ENCODE data around the gene ERN1. TPM values are rescaled to one million over a fixed set of nuclear protein-coding genes. Genes with fewer than 3 reads are reported as not detected.

ERN1 gene
- total and polyA plus RNA-seq, 2 donors from 2014 or later: 2.8 to 37.0 TPM

- DNase-seq (no peak), FAIRE-seq (no peak)
- Histone ChIP-seq H3K9ac (ENCODE audit: low read length in 3 of 3) (no peak overlapping the region), H3K4me3 (ENCODE audit: low read length in 3 of 3) (no peak overlapping the region), H3K27me3 (ENCODE audit: control insufficient read depth, insufficient read depth, low read length) (no peaks in the 10 kb centered on the region), H3K27ac (ENCODE audit: low read depth in 2 of 2, low read length in 2 of 2) (no peak overlapping the region), H3K4me1 (ENCODE audit: control insufficient read depth in 2 of 3, insufficient read depth in 2 of 3, low read depth in 1 of 3, low read length in 3 of 3) (no peaks in the 10 kb centered on the region), H3K9me3 (ENCODE audit: control insufficient read depth in 2 of 3, insufficient read depth in 1 of 3, low read length in 3 of 3) (no peaks in the 10 kb centered on the region), H3K36me3 (ENCODE audit: control insufficient read depth in 2 of 3, insufficient read depth in 3 of 3, low read length in 3 of 3) (peaks cover 0 to 36% (median 34%) of the 10 kb centered on the region in 3 donors)
- TF ChIP-seq, protein P1, sequence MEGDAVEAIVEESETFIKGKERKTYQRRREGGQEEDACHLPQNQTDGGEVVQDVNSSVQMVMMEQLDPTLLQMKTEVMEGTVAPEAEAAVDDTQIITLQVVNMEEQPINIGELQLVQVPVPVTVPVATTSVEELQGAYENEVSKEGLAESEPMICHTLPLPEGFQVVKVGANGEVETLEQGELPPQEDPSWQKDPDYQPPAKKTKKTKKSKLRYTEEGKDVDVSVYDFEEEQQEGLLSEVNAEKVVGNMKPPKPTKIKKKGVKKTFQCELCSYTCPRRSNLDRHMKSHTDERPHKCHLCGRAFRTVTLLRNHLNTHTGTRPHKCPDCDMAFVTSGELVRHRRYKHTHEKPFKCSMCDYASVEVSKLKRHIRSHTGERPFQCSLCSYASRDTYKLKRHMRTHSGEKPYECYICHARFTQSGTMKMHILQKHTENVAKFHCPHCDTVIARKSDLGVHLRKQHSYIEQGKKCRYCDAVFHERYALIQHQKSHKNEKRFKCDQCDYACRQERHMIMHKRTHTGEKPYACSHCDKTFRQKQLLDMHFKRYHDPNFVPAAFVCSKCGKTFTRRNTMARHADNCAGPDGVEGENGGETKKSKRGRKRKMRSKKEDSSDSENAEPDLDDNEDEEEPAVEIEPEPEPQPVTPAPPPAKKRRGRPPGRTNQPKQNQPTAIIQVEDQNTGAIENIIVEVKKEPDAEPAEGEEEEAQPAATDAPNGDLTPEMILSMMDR (IDR thresholded peaks at IDR 0.05; ENCODE audit: borderline replicate concordance, extremely low read depth, insufficient read depth): no peak
- intact Hi-C loops (cut with DNase I): no loop called here
Observed at GRCh38 chr17:64045176-64045575, 84.8 kb downstream of the ERN1 start.

DNA sequence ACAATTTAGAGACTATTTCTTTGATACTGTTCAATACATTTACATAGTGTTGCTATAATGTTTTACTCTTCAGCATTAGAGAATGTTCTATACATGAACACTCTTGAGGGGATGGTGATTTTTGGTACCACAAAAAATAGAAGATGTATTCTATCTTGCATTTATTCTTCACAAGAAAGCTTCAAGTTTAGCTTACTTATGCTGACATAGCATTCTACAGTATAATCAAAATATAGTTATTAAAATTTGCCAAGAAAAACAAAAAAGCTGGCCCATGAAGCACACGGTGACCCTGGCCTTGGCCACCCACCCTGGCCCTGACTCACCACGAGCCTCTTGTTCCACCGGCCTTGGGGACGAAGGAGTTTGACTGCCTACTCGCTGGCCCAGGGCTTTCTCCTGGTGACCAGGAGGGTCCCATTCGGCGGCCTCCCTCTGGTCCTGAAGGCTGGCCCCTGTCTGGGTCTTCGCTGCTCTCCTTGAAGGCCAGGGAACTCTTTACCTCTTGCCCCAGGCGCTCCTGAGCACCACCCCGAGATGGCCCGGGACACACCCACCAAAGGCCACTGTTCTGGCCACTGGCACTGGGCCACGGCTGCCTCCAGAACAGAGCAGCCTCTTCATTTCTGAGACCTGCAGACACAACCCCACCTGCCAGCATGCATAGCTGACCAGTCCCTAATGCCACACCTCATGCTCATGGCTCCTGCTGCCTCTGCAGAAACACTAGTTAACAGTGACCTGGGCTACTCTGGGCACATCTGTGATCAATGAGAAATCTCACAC, 87.1 kb downstream of the ERN1 start:
- peaks cover 0 to 26% (median 24%) of the 10 kb centered on the region in 3 donors for H3K36me3 ChIP-seq (ENCODE audit: control insufficient read depth in 2 of 3, insufficient read depth in 3 of 3, low read length in 3 of 3)
- no peak overlapping the region for H3K27ac ChIP-seq (ENCODE audit: low read depth in 2 of 2, low read length in 2 of 2)
- H3K4me1 ChIP-seq (ENCODE audit: control insufficient read depth in 2 of 3, insufficient read depth in 2 of 3, low read depth in 1 of 3, low read length in 3 of 3): no peaks in the 10 kb centered on the region
- FAIRE-seq: no peak
- H3K4me3 ChIP-seq (ENCODE audit: low read length in 3 of 3): no peak overlapping the region
- TF ChIP-seq, protein P1 (IDR thresholded peaks at IDR 0.05; ENCODE audit: borderline replicate concordance, extremely low read depth, insufficient read depth): no peak
- intact Hi-C loops (cut with DNase I): no loop called here
- H3K9me3 ChIP-seq (ENCODE audit: control insufficient read depth in 2 of 3, insufficient read depth in 1 of 3, low read length in 3 of 3): no peaks in the 10 kb centered on the region
- no peak overlapping the region for H3K9ac ChIP-seq (ENCODE audit: low read length in 3 of 3)
- no peak for DNase-seq
- no peaks in the 10 kb centered on the region for H3K27me3 ChIP-seq (ENCODE audit: control insufficient read depth, insufficient read depth, low read length)

- Histone ChIP-seq H3K27ac (ENCODE audit: low read depth in 2 of 2, low read length in 2 of 2) (no peak overlapping the region), H3K9me3 (ENCODE audit: control insufficient read depth in 2 of 3, insufficient read depth in 1 of 3, low read length in 3 of 3) (no peaks in the 10 kb centered on the region), H3K9ac (ENCODE audit: low read length in 3 of 3) (no peak overlapping the region), H3K36me3 (ENCODE audit: control insufficient read depth in 2 of 3, insufficient read depth in 3 of 3, low read length in 3 of 3) (peaks cover 0 to 26% (median 24%) of the 10 kb centered on the region in 3 donors), H3K4me1 (ENCODE audit: control insufficient read depth in 2 of 3, insufficient read depth in 2 of 3, low read depth in 1 of 3, low read length in 3 of 3) (no peaks in the 10 kb centered on the region), H3K27me3 (ENCODE audit: control insufficient read depth, insufficient read depth, low read length) (no peaks in the 10 kb centered on the region), H3K4me3 (ENCODE audit: low read length in 3 of 3) (no peak overlapping the region)
- FAIRE-seq (no peak), DNase-seq (no peak)
- intact Hi-C loops (cut with DNase I): no loop called here
- TF ChIP-seq, protein P1 (IDR thresholded peaks at IDR 0.05; ENCODE audit: borderline replicate concordance, extremely low read depth, insufficient read depth): no peak
Observed at GRCh38 chr17:64041912-64042311, 88.0 kb downstream of the ERN1 start.
